ENCODE measurements around the gene ZNF581. TPM values are rescaled to one million over a fixed set of nuclear protein-coding genes. Genes with fewer than 3 reads are reported as not detected.

ZNF581 gene
- total and polyA plus RNA-seq, 4 donors: 2.1 to 7.3 (median 5.2) TPM

DNA sequence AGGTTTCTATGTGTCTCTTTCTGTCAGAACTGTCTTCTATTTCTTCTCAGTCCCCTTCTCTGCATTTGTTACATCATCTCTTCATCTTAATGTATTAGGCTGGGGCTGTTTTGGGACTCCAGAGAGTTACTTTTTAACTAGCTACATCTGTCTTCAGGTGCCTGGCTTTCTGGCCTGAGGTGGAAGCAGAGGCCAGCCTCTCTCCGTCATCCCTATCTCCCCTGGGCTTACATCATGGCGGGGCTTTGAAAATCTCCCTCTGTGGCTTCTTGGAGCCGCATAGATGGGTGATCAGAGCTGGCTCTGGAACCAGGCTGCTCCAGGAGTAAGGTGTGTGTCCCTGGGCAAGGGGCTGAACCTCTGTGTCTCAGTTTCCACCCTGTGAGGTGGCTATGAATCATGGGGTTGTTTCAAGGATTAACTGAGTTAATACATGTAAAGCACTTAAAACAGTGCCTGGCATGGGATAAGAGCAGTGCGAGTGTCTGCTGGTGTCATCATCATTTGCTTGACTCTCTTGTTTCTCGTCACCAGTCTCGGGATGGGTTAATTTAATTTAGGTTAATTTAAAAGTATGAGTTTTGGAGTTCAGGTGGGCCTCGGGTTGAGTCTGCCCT lies 33.5 kb downstream of the ZNF581 start:
- Histone ChIP-seq H3K36me3 (ENCODE audit: control insufficient read depth in 4 of 4, insufficient read depth in 3 of 4, low read depth in 1 of 4, low read length in 3 of 4) (peaks cover 3 to 31% (median 12%) of the 10 kb centered on the region in 4 donors), H3K27me3 (ENCODE audit: control insufficient read depth in 4 of 4, insufficient read depth in 4 of 4, low read length in 3 of 4) (no peaks in the 10 kb centered on the region), H3K27ac (ENCODE audit: low read depth in 1 of 2, low read length in 2 of 2) (peak overlapping the region; percentile 80 to 89), H3K9me3 (ENCODE audit: control insufficient read depth in 4 of 4, low read length in 3 of 4) (no peaks in the 10 kb centered on the region), H3K9ac (ENCODE audit: low read depth in 1 of 2, low read length in 2 of 2) (peak overlapping the region; percentile 27 to 76), H3K4me3 (ENCODE audit: low read depth in 1 of 3, low read length in 3 of 3) (peak overlapping the region in 2 of 3 donors; percentile 41 to 99), H3K4me1 (ENCODE audit: control insufficient read depth in 4 of 4, insufficient read depth in 4 of 4, low read length in 3 of 4) (peaks cover 12 to 78% (median 69%) of the 10 kb centered on the region in 4 donors)
- DNase-seq (ENCODE audit: low spot score): no peak
- TF ChIP-seq JUND (IDR thresholded peaks at IDR 0.05) (no peak), GABPA (IDR thresholded peaks at IDR 0.05 in 1 of 2, conservative IDR thresholded peaks at IDR 0.05 in 1 of 2) (no peak), SP1 (IDR thresholded peaks at IDR 0.05) (no peak), FOXA2 (IDR thresholded peaks at IDR 0.05) (no peak), RAD21 (IDR thresholded peaks at IDR 0.05) (no peak), HNF4G (IDR thresholded peaks at IDR 0.05) (no peak)
- TF ChIP-seq, protein P1, sequence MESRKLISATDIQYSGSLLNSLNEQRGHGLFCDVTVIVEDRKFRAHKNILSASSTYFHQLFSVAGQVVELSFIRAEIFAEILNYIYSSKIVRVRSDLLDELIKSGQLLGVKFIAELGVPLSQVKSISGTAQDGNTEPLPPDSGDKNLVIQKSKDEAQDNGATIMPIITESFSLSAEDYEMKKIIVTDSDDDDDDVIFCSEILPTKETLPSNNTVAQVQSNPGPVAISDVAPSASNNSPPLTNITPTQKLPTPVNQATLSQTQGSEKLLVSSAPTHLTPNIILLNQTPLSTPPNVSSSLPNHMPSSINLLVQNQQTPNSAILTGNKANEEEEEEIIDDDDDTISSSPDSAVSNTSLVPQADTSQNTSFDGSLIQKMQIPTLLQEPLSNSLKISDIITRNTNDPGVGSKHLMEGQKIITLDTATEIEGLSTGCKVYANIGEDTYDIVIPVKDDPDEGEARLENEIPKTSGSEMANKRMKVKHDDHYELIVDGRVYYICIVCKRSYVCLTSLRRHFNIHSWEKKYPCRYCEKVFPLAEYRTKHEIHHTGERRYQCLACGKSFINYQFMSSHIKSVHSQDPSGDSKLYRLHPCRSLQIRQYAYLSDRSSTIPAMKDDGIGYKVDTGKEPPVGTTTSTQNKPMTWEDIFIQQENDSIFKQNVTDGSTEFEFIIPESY (IDR thresholded peaks at IDR 0.05): no peak
- WGBS: 68% methylated on average over 7 of the region's 7 CpGs

DNA sequence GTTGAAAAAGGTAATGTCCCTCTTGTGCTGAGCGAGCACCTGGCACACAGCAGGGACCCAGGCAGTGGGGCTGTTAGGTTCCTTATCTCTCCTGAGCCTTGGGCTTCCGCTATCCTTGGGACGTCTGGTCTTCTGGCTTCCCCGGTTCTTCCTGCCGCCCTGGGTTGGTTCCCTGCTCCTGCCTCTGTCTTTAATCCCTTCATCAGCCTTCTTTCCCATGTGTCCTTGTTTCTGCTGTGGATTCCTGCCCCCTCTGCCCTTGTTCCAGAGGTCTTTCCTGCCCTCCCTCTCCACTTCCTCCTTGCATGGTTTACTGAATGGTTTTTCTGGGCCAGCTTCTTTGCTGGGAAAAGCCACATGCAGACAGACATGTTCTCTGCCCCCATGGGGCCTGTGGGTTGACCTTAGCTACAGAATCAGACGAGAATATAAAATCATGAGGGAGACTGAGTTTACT lies 34.2 kb downstream of the ZNF581 start:
- H3K9me3 ChIP-seq (ENCODE audit: control insufficient read depth in 4 of 4, low read length in 3 of 4): no peaks in the 10 kb centered on the region
- peak overlapping the region in 1 of 3 donors; percentile 37 for H3K4me3 ChIP-seq (ENCODE audit: low read depth in 1 of 3, low read length in 3 of 3)
- peaks cover 12 to 82% (median 73%) of the 10 kb centered on the region in 4 donors for H3K4me1 ChIP-seq (ENCODE audit: control insufficient read depth in 4 of 4, insufficient read depth in 4 of 4, low read length in 3 of 4)
- no peak for DNase-seq (ENCODE audit: low spot score)
- TF ChIP-seq, protein P2, sequence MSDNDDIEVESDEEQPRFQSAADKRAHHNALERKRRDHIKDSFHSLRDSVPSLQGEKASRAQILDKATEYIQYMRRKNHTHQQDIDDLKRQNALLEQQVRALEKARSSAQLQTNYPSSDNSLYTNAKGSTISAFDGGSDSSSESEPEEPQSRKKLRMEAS (IDR thresholded peaks at IDR 0.05): no peak
- TF ChIP-seq EGR1 (IDR thresholded peaks at IDR 0.05; ENCODE audit: low read depth in 2 of 2) (no peak), JUND (IDR thresholded peaks at IDR 0.05) (no peak), RAD21 (IDR thresholded peaks at IDR 0.05) (peak in 1 of 2 donors; percentile 11), FOXA2 (IDR thresholded peaks at IDR 0.05) (no peak), HNF4A (conservative IDR thresholded peaks at IDR 0.05) (peak in 1 of 2 donors; percentile 39), NR2F2 (IDR thresholded peaks at IDR 0.05) (peak; percentile 82), RXRA (IDR thresholded peaks at IDR 0.05) (no peak), SP1 (IDR thresholded peaks at IDR 0.05) (no peak), YY1 (IDR thresholded peaks at IDR 0.05) (no peak), FOXA1 (IDR thresholded peaks at IDR 0.05) (no peak), HNF4G (IDR thresholded peaks at IDR 0.05) (no peak), GABPA (IDR thresholded peaks at IDR 0.05 in 1 of 2, conservative IDR thresholded peaks at IDR 0.05 in 1 of 2) (peak in 1 of 2 donors; percentile 47), TAF1 (conservative IDR thresholded peaks at IDR 0.05) (no peak)
- TF ChIP-seq, protein P3, sequence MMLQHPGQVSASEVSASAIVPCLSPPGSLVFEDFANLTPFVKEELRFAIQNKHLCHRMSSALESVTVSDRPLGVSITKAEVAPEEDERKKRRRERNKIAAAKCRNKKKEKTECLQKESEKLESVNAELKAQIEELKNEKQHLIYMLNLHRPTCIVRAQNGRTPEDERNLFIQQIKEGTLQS (IDR thresholded peaks at IDR 0.05): no peak
- TF ChIP-seq, protein P4, sequence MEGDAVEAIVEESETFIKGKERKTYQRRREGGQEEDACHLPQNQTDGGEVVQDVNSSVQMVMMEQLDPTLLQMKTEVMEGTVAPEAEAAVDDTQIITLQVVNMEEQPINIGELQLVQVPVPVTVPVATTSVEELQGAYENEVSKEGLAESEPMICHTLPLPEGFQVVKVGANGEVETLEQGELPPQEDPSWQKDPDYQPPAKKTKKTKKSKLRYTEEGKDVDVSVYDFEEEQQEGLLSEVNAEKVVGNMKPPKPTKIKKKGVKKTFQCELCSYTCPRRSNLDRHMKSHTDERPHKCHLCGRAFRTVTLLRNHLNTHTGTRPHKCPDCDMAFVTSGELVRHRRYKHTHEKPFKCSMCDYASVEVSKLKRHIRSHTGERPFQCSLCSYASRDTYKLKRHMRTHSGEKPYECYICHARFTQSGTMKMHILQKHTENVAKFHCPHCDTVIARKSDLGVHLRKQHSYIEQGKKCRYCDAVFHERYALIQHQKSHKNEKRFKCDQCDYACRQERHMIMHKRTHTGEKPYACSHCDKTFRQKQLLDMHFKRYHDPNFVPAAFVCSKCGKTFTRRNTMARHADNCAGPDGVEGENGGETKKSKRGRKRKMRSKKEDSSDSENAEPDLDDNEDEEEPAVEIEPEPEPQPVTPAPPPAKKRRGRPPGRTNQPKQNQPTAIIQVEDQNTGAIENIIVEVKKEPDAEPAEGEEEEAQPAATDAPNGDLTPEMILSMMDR (IDR thresholded peaks at IDR 0.05; ENCODE audit: low read depth, low read length, missing input control): no peak
- TF ChIP-seq, protein P1 (IDR thresholded peaks at IDR 0.05): no peak
- TF ChIP-seq, protein P5, sequence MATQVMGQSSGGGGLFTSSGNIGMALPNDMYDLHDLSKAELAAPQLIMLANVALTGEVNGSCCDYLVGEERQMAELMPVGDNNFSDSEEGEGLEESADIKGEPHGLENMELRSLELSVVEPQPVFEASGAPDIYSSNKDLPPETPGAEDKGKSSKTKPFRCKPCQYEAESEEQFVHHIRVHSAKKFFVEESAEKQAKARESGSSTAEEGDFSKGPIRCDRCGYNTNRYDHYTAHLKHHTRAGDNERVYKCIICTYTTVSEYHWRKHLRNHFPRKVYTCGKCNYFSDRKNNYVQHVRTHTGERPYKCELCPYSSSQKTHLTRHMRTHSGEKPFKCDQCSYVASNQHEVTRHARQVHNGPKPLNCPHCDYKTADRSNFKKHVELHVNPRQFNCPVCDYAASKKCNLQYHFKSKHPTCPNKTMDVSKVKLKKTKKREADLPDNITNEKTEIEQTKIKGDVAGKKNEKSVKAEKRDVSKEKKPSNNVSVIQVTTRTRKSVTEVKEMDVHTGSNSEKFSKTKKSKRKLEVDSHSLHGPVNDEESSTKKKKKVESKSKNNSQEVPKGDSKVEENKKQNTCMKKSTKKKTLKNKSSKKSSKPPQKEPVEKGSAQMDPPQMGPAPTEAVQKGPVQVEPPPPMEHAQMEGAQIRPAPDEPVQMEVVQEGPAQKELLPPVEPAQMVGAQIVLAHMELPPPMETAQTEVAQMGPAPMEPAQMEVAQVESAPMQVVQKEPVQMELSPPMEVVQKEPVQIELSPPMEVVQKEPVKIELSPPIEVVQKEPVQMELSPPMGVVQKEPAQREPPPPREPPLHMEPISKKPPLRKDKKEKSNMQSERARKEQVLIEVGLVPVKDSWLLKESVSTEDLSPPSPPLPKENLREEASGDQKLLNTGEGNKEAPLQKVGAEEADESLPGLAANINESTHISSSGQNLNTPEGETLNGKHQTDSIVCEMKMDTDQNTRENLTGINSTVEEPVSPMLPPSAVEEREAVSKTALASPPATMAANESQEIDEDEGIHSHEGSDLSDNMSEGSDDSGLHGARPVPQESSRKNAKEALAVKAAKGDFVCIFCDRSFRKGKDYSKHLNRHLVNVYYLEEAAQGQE (IDR thresholded peaks at IDR 0.05): no peak
- peaks cover 3 to 32% (median 14%) of the 10 kb centered on the region in 4 donors for H3K36me3 ChIP-seq (ENCODE audit: control insufficient read depth in 4 of 4, insufficient read depth in 3 of 4, low read depth in 1 of 4, low read length in 3 of 4)
- H3K27ac ChIP-seq (ENCODE audit: low read depth in 1 of 2, low read length in 2 of 2): peak overlapping the region; percentile 60 to 80
- H3K9ac ChIP-seq (ENCODE audit: low read depth in 1 of 2, low read length in 2 of 2): peak overlapping the region; percentile 1 to 27
- no peaks in the 10 kb centered on the region for H3K27me3 ChIP-seq (ENCODE audit: control insufficient read depth in 4 of 4, insufficient read depth in 4 of 4, low read length in 3 of 4)
- WGBS: 43% methylated on average over 6 of the region's 6 CpGs

Data from liver (tissue), 9 donors.